Epidermal melanocyte (primary cell): ENCODE measurements around the gene RHD.
"Not testable (repeated sequence)": the region's sequence is repeated elsewhere in the genome, so short reads cannot be mapped to it uniquely, and the experiment has no call there.

ENCODE experiments used
- DNase-seq: peaks from one replicate; pipeline ENCODE4 v3.0.0; 2011; ENCODE audit warnings: low spot score; ENCODE audit not compliant: insufficient read length

The RHD gene

GRCh38 chr1:25347556-25347955 lies 75.2 kb downstream of the RHD start:
- no peak for DNase-seq

GRCh38 chr1:25349606-25350005 lies 77.3 kb downstream of the RHD start:
- no peak for DNase-seq

- DNase-seq, result no peak
These were observed 83.6 kb downstream of the RHD start for GRCh38 chr1:25355841-25356395.

GRCh38 chr1:25356441-25356840 lies 84.1 kb downstream of the RHD start:
- DNase-seq, result no peak

GRCh38 chr1:25356848-25357247 lies 84.5 kb downstream of the RHD start:
- no peak for DNase-seq

GRCh38 chr1:25360596-25361581 lies 88.6 kb downstream of the RHD start:
- DNase-seq, result no peak

GRCh38 chr1:25361901-25362300 lies 89.6 kb downstream of the RHD start:
- DNase-seq, result no peak

- not testable (repeated sequence) for DNase-seq
These were observed 90.6 kb downstream of the RHD start for GRCh38 chr1:25362634-25363559.

- no peak for DNase-seq
These were observed 96.9 kb downstream of the RHD start for GRCh38 chr1:25369241-25369640.

- not testable (repeated sequence) for DNase-seq
These were observed 97.5 kb downstream of the RHD start for GRCh38 chr1:25369691-25370271.

GRCh38 chr1:25371757-25372156 lies 99.4 kb downstream of the RHD start:
- not testable (repeated sequence) for DNase-seq

- DNase-seq, result not testable (repeated sequence)
These were observed 106.1 kb downstream of the RHD start for GRCh38 chr1:25378367-25378766.
